Liver (tissue), 9 donors: ENCODE data around the gene ATP6V1G2. TPM values are rescaled to one million over a fixed set of nuclear protein-coding genes. Genes with fewer than 3 reads are reported as not detected.

Experiments used
- DNase-seq: peaks from one replicate; pipeline ENCODE4 v3.0.0-alpha.2; 2017; ENCODE audit warnings: low spot score
- H3K27ac ChIP-seq, 2 donors: one replicate each; pipeline ENCODE4 v1.7.0; 2013; ENCODE audit warnings: inconsistent platforms in 2 of 2, low read length in 2 of 2, control low read depth in 1 of 2, low read depth in 1 of 2, mild to moderate bottlenecking in 1 of 2
- H3K27me3 ChIP-seq, 4 donors: one replicate each; pipeline versions ENCODE4 v1.6.1 to v1.7.0; 2013; ENCODE audit warnings: low read length in 3 of 4, inconsistent platforms in 1 of 4, mild to moderate bottlenecking in 1 of 4, moderate library complexity in 1 of 4; ENCODE audit not compliant: control insufficient read depth in 4 of 4, insufficient read depth in 4 of 4
- H3K36me3 ChIP-seq, 4 donors: one replicate each; pipeline versions ENCODE4 v1.6.1 to v1.7.0; 2013; ENCODE audit warnings: low read length in 3 of 4, mild to moderate bottlenecking in 3 of 4, low read depth in 1 of 4, moderate library complexity in 1 of 4; ENCODE audit not compliant: control insufficient read depth in 4 of 4, insufficient read depth in 3 of 4
- H3K4me1 ChIP-seq, 4 donors: one replicate each; pipeline versions ENCODE4 v1.6.1 to v1.7.0; 2013; ENCODE audit warnings: low read length in 3 of 4, mild to moderate bottlenecking in 3 of 4, moderate library complexity in 1 of 4; ENCODE audit not compliant: control insufficient read depth in 4 of 4, insufficient read depth in 4 of 4
- H3K4me3 ChIP-seq, 3 donors: one replicate each; pipeline versions ENCODE4 v1.6.1 to v1.7.0; 2013; ENCODE audit warnings: low read length in 3 of 3, control low read depth in 1 of 3, low read depth in 1 of 3, mild to moderate bottlenecking in 1 of 3
- H3K9ac ChIP-seq, 2 donors: one replicate each; pipeline ENCODE4 v1.7.0; 2013; ENCODE audit warnings: low read length in 2 of 2, mild to moderate bottlenecking in 2 of 2, moderate library complexity in 2 of 2, control low read depth in 1 of 2, low read depth in 1 of 2
- H3K9me3 ChIP-seq, 4 donors: one replicate each; pipeline versions ENCODE4 v1.6.1 to v1.7.0; 2013; ENCODE audit warnings: low read length in 3 of 4; ENCODE audit not compliant: control insufficient read depth in 4 of 4
- ATF3 ChIP-seq: IDR thresholded peaks from 2 replicates; pipeline ENCODE4 v1.6.1; 2016; ENCODE audit warnings: antibody characterized with exemption
- FOXA1 ChIP-seq: IDR thresholded peaks from 2 replicates; pipeline ENCODE4 v1.6.1; 2016; ENCODE audit warnings: antibody characterized with exemption
- HNF4A ChIP-seq, 2 donors: conservative IDR thresholded peaks; 2 replicates each; pipeline ENCODE4 v1.6.1; 2016; ENCODE audit warnings: antibody characterized with exemption in 2 of 2, mild to moderate bottlenecking in 2 of 2
- HNF4G ChIP-seq: IDR thresholded peaks from 2 replicates; pipeline ENCODE4 v1.6.1; 2016; ENCODE audit warnings: antibody characterized with exemption
- NR2F2 ChIP-seq: IDR thresholded peaks from 2 replicates; pipeline ENCODE4 v1.6.1; 2016; ENCODE audit warnings: antibody characterized with exemption
- RAD21 ChIP-seq, 2 donors: IDR thresholded peaks; 2 replicates each; pipeline ENCODE4 v1.6.1; 2016; ENCODE audit warnings: antibody characterized with exemption in 2 of 2, mild to moderate bottlenecking in 2 of 2
- REST ChIP-seq: IDR thresholded peaks from 2 replicates; pipeline ENCODE4 v1.6.1; 2016; ENCODE audit warnings: antibody characterized with exemption, mild to moderate bottlenecking
- RXRA ChIP-seq, 2 donors: IDR thresholded peaks; 2 replicates each; pipeline ENCODE4 v1.6.1; 2017 to 2018; ENCODE audit warnings: antibody characterized with exemption in 2 of 2, mild to moderate bottlenecking in 1 of 2
- SP1 ChIP-seq: IDR thresholded peaks from 2 replicates; pipeline ENCODE4 v1.6.1; 2018; ENCODE audit warnings: antibody characterized with exemption, mild to moderate bottlenecking
- TAF1 ChIP-seq: conservative IDR thresholded peaks from 2 replicates; pipeline ENCODE4 v1.6.1; 2016; ENCODE audit warnings: antibody characterized with exemption, mild to moderate bottlenecking
- YY1 ChIP-seq: IDR thresholded peaks from 2 replicates; pipeline ENCODE4 v1.6.1; 2016; ENCODE audit warnings: antibody characterized with exemption, mild to moderate bottlenecking
- ZBTB33 ChIP-seq: IDR thresholded peaks from 2 replicates; pipeline ENCODE4 v1.6.1; 2016; ENCODE audit warnings: antibody characterized with exemption
- WGBS: extraction: QIAGEN DNeasy Blood & Tissue Kit; methylation state at CpG from one replicate; pipeline ENCODE4 v1.1.7; 2013; 5-methylcytosine and 5-hydroxymethylcytosine counted together
- polyA plus RNA-seq, 2 donors: library from polyadenylated mRNA; stranded (reverse) in 1 of 2; unstranded in 1 of 2; fragments of 200-250 nt in 1 of 2; fragments of >200 nt in 1 of 2; fragmentation: Nextera tagmentation in 1 of 2; extraction: Ambion mirVana in 1 of 2; gene quantifications; one replicate each; pipeline versions ENCODE4 v1.2.1 to v1.2.3, GENCODE V29; 2013 to 2015
- total RNA-seq, 2 donors: library from RNA; depleted of rRNA; stranded (reverse); fragments of >200 nt; gene quantifications; one replicate each; pipeline ENCODE4 v1.2.3, GENCODE V29; 2014
- donor health status: healthy.
- donor health status: healthy.
- donor health status: healthy.
- donor health status: healthy.
- donor health status: healthy.

The ATP6V1G2 gene
- total and polyA plus RNA-seq, 4 donors: 0.14 to 0.36 (median 0.26) TPM

GRCh38 chr6:31588871-31589650 is 42.7 kb upstream of the ATP6V1G2 start:
- Histone ChIP-seq H3K27me3 (no peaks in the 10 kb centered on the region), H3K27ac (no peak overlapping the region), H3K36me3 (no peaks in the 10 kb centered on the region), H3K9ac (no peak overlapping the region), H3K4me1 (peaks cover 0 to 3% (median 0%) of the 10 kb centered on the region in 4 donors), H3K4me3 (no peak overlapping the region), H3K9me3 (no peaks in the 10 kb centered on the region)
- no peak for DNase-seq
- TF ChIP-seq RAD21 (IDR thresholded peaks at IDR 0.05) (no peak), SP1 (no peak), ATF3 (no peak), YY1 (no peak), FOXA1 (no peak), RXRA (IDR thresholded peaks at IDR 0.05) (no peak), HNF4G (no peak)
- 62% methylated on average over 9 of the region's 9 CpGs for WGBS

GRCh38 chr6:31587791-31588777 is 41.7 kb upstream of the ATP6V1G2 start:
- H3K27ac ChIP-seq: no peak overlapping the region
- 76% methylated on average over 12 of the region's 12 CpGs for WGBS
- no peak overlapping the region for H3K9ac ChIP-seq
- H3K36me3 ChIP-seq: no peaks in the 10 kb centered on the region
- H3K27me3 ChIP-seq: no peaks in the 10 kb centered on the region
- H3K4me3 ChIP-seq: no peak overlapping the region
- no peaks in the 10 kb centered on the region for H3K9me3 ChIP-seq
- peaks cover 0 to 3% (median 0%) of the 10 kb centered on the region in 4 donors for H3K4me1 ChIP-seq
- DNase-seq: no peak
- TF ChIP-seq HNF4A (conservative IDR thresholded peaks at IDR 0.05): no peak
- TF ChIP-seq ZBTB33: no peak
- no peak for TF ChIP-seq FOXA1
- TF ChIP-seq REST: no peak
- no peak for TF ChIP-seq TAF1
- no peak for TF ChIP-seq HNF4G
- TF ChIP-seq ATF3: no peak
- no peak for TF ChIP-seq YY1
- TF ChIP-seq NR2F2: no peak
